ENCODE results near the gene CPEB3. TPM values are rescaled to one million over a fixed set of nuclear protein-coding genes. Genes with fewer than 3 reads are reported as not detected.

CPEB3 gene
- total RNA-seq, 1 donor from 2014 or later, result 1.1 TPM

DNA sequence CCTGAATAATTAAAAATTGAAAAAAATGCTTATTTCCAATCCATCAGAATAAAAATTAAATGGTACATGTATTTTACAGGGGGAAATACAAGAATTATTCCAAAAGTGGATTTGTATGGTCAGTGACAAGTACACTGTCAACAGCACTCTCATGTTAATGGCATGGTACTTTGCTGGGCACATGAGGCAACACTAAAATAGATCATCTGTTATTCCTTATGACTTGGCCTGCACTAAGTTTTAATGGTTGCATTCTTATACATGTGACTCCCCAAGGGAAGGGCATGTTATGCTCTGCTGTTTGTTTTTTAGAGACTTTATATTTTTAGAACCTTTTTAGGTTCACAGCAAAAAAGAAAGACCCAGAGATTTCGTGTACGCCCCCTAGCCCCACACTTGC, 128.3 kb downstream of the CPEB3 start:
- no peak for DNase-seq (ENCODE audit: low spot score)
- H3K4me1 Mint-ChIP-seq (ENCODE audit: low read depth), result no peaks in the 10 kb centered on the region
- TF ChIP-seq, protein P1, sequence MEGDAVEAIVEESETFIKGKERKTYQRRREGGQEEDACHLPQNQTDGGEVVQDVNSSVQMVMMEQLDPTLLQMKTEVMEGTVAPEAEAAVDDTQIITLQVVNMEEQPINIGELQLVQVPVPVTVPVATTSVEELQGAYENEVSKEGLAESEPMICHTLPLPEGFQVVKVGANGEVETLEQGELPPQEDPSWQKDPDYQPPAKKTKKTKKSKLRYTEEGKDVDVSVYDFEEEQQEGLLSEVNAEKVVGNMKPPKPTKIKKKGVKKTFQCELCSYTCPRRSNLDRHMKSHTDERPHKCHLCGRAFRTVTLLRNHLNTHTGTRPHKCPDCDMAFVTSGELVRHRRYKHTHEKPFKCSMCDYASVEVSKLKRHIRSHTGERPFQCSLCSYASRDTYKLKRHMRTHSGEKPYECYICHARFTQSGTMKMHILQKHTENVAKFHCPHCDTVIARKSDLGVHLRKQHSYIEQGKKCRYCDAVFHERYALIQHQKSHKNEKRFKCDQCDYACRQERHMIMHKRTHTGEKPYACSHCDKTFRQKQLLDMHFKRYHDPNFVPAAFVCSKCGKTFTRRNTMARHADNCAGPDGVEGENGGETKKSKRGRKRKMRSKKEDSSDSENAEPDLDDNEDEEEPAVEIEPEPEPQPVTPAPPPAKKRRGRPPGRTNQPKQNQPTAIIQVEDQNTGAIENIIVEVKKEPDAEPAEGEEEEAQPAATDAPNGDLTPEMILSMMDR (IDR thresholded peaks at IDR 0.05), result no peak
- no peaks in the 10 kb centered on the region for H3K27me3 Mint-ChIP-seq (ENCODE audit: low read depth)
- H3K36me3 Mint-ChIP-seq (ENCODE audit: low read depth), result peaks cover 8% of the 10 kb centered on the region
- H3K9me3 Mint-ChIP-seq (ENCODE audit: low read depth), result peaks cover 12% of the 10 kb centered on the region
- H3K4me3 Mint-ChIP-seq (ENCODE audit: unreplicated experiment), result no peak overlapping the region
- no peak overlapping the region for H3K27ac Mint-ChIP-seq (ENCODE audit: unreplicated experiment)

DNA sequence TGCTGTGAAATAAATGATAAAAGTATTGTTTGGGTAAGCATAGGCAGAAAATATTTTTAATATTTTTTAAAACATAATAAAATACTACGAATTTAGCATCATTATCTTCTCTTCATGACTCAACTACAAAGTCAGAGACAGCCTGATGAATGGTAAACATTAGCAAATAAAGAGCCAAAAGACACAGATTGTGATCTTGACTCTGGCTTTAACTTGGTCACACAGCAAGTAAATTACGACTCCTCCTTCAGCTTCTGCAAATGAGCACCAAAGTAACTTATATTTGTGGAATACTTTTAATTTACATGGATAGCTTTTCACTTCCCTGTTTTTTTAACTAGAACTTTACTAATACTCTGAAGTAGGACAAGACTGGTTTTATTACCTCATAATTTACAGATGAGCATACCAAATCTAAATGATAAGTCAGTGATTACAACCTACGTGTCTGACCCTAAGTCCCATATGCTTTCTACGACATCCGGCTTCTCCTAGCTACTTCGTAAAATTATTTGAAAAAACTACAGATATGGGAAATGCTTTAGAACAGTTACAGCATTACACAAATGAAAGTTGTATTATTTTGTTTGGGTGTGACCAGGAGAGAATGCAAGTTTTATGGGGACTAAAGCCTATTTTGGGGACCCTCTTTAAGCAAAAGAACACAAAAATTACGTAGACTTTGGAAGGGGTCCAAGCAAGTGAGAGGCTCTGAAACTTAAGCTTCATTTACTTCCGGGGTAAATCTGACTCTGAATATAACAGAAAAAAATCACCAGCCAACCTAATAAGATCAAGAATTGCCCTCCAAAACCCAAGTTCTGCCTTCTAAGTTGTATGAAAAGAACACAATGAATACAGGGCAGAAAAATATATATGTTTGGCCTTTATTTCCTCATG, 133.8 kb downstream of the CPEB3 start:
- TF ChIP-seq, protein P1 (IDR thresholded peaks at IDR 0.05), result no peak
- no peak overlapping the region for H3K27ac Mint-ChIP-seq (ENCODE audit: unreplicated experiment)
- no peak overlapping the region for H3K4me3 Mint-ChIP-seq (ENCODE audit: unreplicated experiment)
- H3K9me3 Mint-ChIP-seq (ENCODE audit: low read depth), result no peaks in the 10 kb centered on the region
- H3K4me1 Mint-ChIP-seq (ENCODE audit: low read depth), result no peaks in the 10 kb centered on the region
- DNase-seq (ENCODE audit: low spot score), result no peak
- no peaks in the 10 kb centered on the region for H3K27me3 Mint-ChIP-seq (ENCODE audit: low read depth)
- H3K36me3 Mint-ChIP-seq (ENCODE audit: low read depth), result peaks cover 3% of the 10 kb centered on the region

DNA sequence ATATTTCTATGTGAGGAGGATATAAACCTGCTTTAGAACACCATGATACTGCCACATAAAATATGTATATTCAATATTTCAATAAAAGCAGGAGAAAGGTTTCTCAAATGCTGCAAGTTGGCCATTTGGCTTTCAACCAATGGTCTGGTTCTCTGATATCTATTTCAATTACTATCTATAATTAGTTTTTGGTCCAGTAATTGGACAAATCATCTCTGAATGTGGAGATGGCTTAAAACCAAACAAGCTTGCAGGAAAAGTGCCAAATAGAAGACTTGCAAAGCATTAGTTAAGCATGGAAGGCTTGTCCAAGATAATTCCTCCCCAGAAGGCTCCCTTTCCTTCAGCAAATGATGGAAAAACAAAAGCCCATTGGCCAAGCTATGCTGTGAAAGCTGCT, 140.1 kb downstream of the CPEB3 start:
- no peak overlapping the region for H3K4me3 Mint-ChIP-seq (ENCODE audit: unreplicated experiment)
- peaks cover 9% of the 10 kb centered on the region for H3K4me1 Mint-ChIP-seq (ENCODE audit: low read depth)
- H3K27me3 Mint-ChIP-seq (ENCODE audit: low read depth), result no peaks in the 10 kb centered on the region
- TF ChIP-seq, protein P1 (IDR thresholded peaks at IDR 0.05), result no peak
- H3K9me3 Mint-ChIP-seq (ENCODE audit: low read depth), result no peaks in the 10 kb centered on the region
- no peak overlapping the region for H3K27ac Mint-ChIP-seq (ENCODE audit: unreplicated experiment)
- peaks cover 3% of the 10 kb centered on the region for H3K36me3 Mint-ChIP-seq (ENCODE audit: low read depth)
- DNase-seq (ENCODE audit: low spot score), result no peak

DNA sequence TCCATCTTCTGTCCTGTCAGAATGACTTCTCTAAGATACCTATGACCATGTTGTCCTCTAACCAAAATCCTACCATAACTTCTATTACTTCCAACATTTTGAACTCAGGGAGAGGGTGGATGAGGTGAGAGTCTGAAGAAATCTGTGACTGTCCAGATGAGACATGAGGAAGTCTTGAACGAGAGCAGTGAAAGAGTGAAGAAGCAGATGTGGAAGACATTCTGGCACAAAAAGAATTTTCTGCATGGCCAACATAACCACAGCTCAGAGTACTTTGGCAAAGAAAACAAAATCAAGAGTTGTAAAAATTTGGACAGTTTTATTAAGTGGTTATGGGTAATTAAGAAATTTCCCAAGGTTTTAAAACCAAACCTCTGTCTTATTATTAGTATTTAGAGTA, 141.6 kb downstream of the CPEB3 start:
- no peaks in the 10 kb centered on the region for H3K27me3 Mint-ChIP-seq (ENCODE audit: low read depth)
- no peak for DNase-seq (ENCODE audit: low spot score)
- H3K4me3 Mint-ChIP-seq (ENCODE audit: unreplicated experiment), result no peak overlapping the region
- no peaks in the 10 kb centered on the region for H3K9me3 Mint-ChIP-seq (ENCODE audit: low read depth)
- TF ChIP-seq, protein P1 (IDR thresholded peaks at IDR 0.05), result no peak
- H3K4me1 Mint-ChIP-seq (ENCODE audit: low read depth), result peaks cover 14% of the 10 kb centered on the region
- H3K36me3 Mint-ChIP-seq (ENCODE audit: low read depth), result peaks cover 1% of the 10 kb centered on the region
- no peak overlapping the region for H3K27ac Mint-ChIP-seq (ENCODE audit: unreplicated experiment)

DNA sequence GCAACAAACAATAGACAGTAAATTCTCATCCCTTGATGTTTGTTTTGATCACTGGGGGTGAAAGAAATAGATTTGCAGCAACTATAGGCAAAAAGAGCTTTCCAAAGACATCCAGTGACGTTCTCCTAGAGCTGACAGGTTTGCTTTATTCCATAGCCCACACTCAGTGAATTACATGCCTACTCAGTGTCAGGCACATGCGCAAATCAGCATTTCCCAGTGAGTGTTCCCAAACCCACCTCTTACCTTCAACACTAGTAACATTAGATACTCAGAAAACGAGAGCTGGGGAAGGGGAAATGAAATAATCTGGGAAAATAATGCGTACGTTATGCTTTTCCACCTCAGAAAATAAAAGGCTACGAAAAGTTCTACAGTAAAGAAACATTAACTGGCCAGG, 144.1 kb downstream of the CPEB3 start:
- peaks cover 1% of the 10 kb centered on the region for H3K36me3 Mint-ChIP-seq (ENCODE audit: low read depth)
- no peaks in the 10 kb centered on the region for H3K27me3 Mint-ChIP-seq (ENCODE audit: low read depth)
- H3K4me3 Mint-ChIP-seq (ENCODE audit: unreplicated experiment), result no peak overlapping the region
- TF ChIP-seq, protein P1 (IDR thresholded peaks at IDR 0.05), result no peak
- H3K27ac Mint-ChIP-seq (ENCODE audit: unreplicated experiment), result no peak overlapping the region
- peaks cover 33% of the 10 kb centered on the region for H3K4me1 Mint-ChIP-seq (ENCODE audit: low read depth)
- H3K9me3 Mint-ChIP-seq (ENCODE audit: low read depth), result no peaks in the 10 kb centered on the region
- DNase-seq (ENCODE audit: low spot score), result no peak

Measured in chondrocyte (in vitro differentiated cells).